HG03097 (cell line): Measurements from ENCODE around the gene FBXO3.

Source experiments
- ATAC-seq: cut with Tn5 transposase; IDR thresholded peaks from one replicate; pipeline ENCODE4 v1.9.1; 2021; ENCODE audit not compliant: unreplicated experiment, low FRiP score

Gene FBXO3

DNA sequence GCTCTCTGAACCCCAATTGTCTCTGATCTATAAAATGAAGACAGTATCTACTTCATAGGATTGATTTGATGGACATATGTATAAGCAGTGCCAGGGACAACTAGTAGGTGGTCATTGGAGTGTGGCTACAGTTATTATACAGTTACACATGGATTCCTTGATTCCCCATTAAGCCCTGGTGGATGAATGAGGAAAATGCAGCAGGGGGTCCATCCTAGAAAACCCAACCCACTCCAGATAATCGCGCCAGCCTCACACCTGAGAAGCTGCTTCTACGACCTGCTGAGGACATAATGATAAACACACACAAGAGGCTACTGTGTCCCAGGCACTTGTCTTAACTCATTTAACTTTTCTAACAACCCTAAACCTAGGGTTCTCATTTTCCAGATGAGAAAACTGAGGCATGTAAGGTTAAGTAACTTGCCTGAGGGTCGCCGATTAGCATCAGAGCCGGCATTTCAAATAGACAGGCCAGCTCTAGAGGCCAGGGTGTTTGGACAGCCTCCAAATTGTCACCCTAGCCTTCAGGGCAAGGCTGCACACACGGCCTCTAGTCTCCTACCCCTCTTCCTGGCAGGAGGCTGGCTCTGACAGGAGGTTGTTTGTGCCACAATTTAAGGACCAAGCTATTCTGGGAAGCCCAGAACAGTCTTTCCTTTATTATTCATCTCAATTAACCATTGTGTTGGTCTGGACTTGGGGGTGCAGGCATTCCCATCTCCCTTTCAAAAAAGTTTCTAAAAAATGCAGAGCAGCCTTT, 69.9 kb downstream of the FBXO3 start:
- no peak for ATAC-seq

GRCh38 chr11:33703788-33704187, 70.5 kb downstream of the FBXO3 start:
- ATAC-seq: no peak

DNA sequence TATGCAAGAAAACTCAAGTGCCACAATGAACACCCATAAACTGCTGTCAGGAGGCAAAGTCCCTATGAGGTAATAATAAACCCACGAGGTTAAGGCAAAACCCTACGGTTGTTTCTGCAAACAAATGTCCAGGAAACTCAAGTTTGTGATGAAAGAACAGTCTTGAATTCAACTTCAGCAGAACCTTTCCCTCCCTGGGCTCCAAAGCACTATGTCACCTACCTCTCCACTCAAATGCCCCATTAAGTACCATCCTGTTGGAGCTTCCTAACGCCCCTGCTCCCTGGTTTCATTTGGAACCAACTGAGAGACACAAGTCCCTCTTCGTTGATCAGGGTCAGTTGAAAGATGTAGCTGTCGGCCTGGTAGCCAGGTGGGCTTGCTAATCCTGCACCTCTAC, 71.1 kb downstream of the FBXO3 start:
- ATAC-seq: no peak

GRCh38 chr11:33701302-33702230, 72.8 kb downstream of the FBXO3 start:
- no peak for ATAC-seq

- peak; percentile 85 for ATAC-seq
Observed at GRCh38 chr11:33700502-33701271, 73.6 kb downstream of the FBXO3 start, which contains the start of gene C11orf91. TSS of gene C11orf91 (minus strand) at chr11:33700826. CDS start at chr11:33700740, 86 bp downstream.

GRCh38 chr11:33700063-33700501, 74.2 kb downstream of the FBXO3 start:
- ATAC-seq: no peak

GRCh38 chr11:33699515-33700062, 74.7 kb downstream of the FBXO3 start:
- ATAC-seq: no peak

- no peak for ATAC-seq
Observed at GRCh38 chr11:33698921-33699320, 75.4 kb downstream of the FBXO3 start.

GRCh38 chr11:33697997-33698396, 76.3 kb downstream of the FBXO3 start:
- ATAC-seq: no peak

GRCh38 chr11:33696931-33697638, 77.2 kb downstream of the FBXO3 start:
- no peak for ATAC-seq

GRCh38 chr11:33696411-33696810, 77.9 kb downstream of the FBXO3 start:
- ATAC-seq: no peak

GRCh38 chr11:33695051-33695566, 79.2 kb downstream of the FBXO3 start:
- ATAC-seq: no peak

- ATAC-seq: no peak
Observed at GRCh38 chr11:33694346-33695050, 79.8 kb downstream of the FBXO3 start.

- ATAC-seq: no peak
Observed at GRCh38 chr11:33692541-33692940, 81.8 kb downstream of the FBXO3 start.

- ATAC-seq: no peak
Observed at GRCh38 chr11:33692013-33692504, 82.3 kb downstream of the FBXO3 start.

GRCh38 chr11:33691066-33691864, 83.1 kb downstream of the FBXO3 start:
- no peak for ATAC-seq
